Muscle layer of colon (tissue), 2 donors: Measurements from ENCODE around the gene SPATA46.
"Not testable (repeated sequence)": the region's sequence is repeated elsewhere in the genome, so short reads cannot be mapped to it uniquely, and the experiment has no call there.

Experiments used
- H3K27ac ChIP-seq: one replicate; pipeline ENCODE4 v1.7.0; 2013; ENCODE audit warnings: low read depth, mild to moderate bottlenecking, low read length, moderate library complexity
- H3K27me3 ChIP-seq, 2 donors: one replicate each; pipeline ENCODE4 v1.7.0; 2013; ENCODE audit warnings: low read length in 2 of 2, mild to moderate bottlenecking in 2 of 2; ENCODE audit not compliant: insufficient read depth in 2 of 2, control insufficient read depth in 1 of 2
- H3K36me3 ChIP-seq: one replicate; pipeline ENCODE4 v1.7.0; 2013; ENCODE audit warnings: mild to moderate bottlenecking, low read length; ENCODE audit not compliant: insufficient read depth
- H3K4me1 ChIP-seq: one replicate; pipeline ENCODE4 v1.7.0; 2013; ENCODE audit warnings: mild to moderate bottlenecking, low read length; ENCODE audit not compliant: insufficient read depth
- H3K4me3 ChIP-seq, 2 donors: one replicate each; pipeline ENCODE4 v1.7.0; 2013; ENCODE audit warnings: low read length in 2 of 2, low read depth in 1 of 2, mild to moderate bottlenecking in 1 of 2, moderate library complexity in 1 of 2
- H3K9ac ChIP-seq: one replicate; pipeline ENCODE4 v1.7.0; 2013; ENCODE audit warnings: low read length
- H3K9me3 ChIP-seq: one replicate; pipeline ENCODE4 v1.7.0; 2013; ENCODE audit warnings: mild to moderate bottlenecking, low read length
- donor health status: abdominal sarcoma.
- donor health status: Adenocarcinoma of cecum.

Gene SPATA46, protein sequence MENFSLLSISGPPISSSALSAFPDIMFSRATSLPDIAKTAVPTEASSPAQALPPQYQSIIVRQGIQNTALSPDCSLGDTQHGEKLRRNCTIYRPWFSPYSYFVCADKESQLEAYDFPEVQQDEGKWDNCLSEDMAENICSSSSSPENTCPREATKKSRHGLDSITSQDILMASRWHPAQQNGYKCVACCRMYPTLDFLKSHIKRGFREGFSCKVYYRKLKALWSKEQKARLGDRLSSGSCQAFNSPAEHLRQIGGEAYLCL

GRCh38 chr1:162376691-162377090 lies at the start of gene SPATA46:
TSS of gene SPATA46 (minus strand) at chr1:162376854. CDS start at chr1:162376790, 64 bp downstream.
- Histone ChIP-seq H3K4me1 (no peaks in the 10 kb centered on the region), H3K4me3 (no peak within 1 kb of the TSS), H3K27me3 (no peaks in the 10 kb centered on the region), H3K9me3 (no peaks in the 10 kb centered on the region), H3K36me3 (no peaks in the 10 kb centered on the region), H3K27ac (no peak within 1 kb of the TSS), H3K9ac (no peak within 1 kb of the TSS)

DNA sequence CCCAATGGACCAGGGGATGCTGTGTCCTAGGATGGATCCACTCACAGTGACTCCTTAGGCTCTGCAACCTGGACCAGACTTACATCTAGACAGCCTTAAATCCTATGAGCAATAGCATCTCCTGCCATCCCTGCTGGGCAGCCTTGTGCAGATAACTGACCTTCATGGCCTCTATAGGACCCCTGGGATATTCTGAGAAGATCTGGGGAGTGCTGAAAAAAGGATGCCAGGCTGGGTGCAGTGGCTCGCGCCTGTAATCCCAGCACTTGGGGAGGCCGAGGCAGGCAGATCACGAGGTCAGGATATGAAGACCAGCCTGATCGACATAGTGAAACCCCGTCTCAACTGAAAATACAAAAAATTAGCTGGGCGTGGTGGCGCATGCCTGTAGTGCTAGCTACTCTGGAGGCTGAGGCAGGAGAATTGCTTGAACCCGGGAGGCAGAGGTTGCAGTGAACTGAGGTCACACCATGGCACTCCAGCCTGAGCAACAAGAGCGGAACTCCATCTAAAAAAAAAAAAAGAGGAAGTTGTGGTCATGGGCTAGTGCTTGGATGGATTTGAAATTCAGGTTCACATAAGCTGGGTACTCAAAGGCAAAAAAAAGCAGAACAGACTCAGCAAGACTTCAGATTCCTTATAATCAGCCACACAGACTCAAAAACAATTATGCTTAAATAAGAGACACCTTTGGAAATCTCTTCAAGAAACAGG lies 46.2 kb upstream of the SPATA46 start:
- Histone ChIP-seq H3K9ac (no peak overlapping the region), H3K4me1 (no peaks in the 10 kb centered on the region), H3K36me3 (no peaks in the 10 kb centered on the region), H3K27ac (no peak overlapping the region), H3K9me3 (no peaks in the 10 kb centered on the region), H3K4me3 (no peak overlapping the region), H3K27me3 (no peaks in the 10 kb centered on the region)

GRCh38 chr1:162421258-162422164 lies 44.9 kb upstream of the SPATA46 start:
- H3K27ac ChIP-seq = no peak overlapping the region
- no peaks in the 10 kb centered on the region for H3K9me3 ChIP-seq
- no peak overlapping the region for H3K9ac ChIP-seq
- H3K36me3 ChIP-seq = no peaks in the 10 kb centered on the region
- H3K27me3 ChIP-seq = no peaks in the 10 kb centered on the region
- no peak overlapping the region for H3K4me3 ChIP-seq
- H3K4me1 ChIP-seq = no peaks in the 10 kb centered on the region

DNA sequence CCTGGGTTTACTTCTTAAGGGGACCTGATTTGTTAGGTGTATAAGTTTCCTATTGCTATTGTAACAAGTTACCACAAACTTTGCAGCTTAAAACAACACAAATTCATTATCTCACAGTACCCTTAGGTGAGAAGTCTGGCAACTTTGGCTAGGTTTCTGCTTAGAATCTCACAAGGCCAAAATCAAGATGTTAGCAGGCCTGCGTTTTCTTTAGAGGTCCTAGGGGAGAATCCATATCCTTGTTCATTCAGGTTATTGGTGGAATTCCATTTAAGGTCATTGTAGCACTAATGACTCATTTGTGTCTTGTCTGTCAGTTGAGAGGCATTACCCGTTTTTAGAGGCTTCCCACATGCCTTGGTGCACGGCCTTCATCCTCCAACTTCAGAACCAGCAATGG lies 43.5 kb upstream of the SPATA46 start:
- no peaks in the 10 kb centered on the region for H3K4me1 ChIP-seq
- H3K9ac ChIP-seq = no peak overlapping the region
- no peak overlapping the region for H3K4me3 ChIP-seq
- no peak overlapping the region for H3K27ac ChIP-seq
- no peaks in the 10 kb centered on the region for H3K9me3 ChIP-seq
- H3K36me3 ChIP-seq = no peaks in the 10 kb centered on the region
- no peaks in the 10 kb centered on the region for H3K27me3 ChIP-seq

DNA sequence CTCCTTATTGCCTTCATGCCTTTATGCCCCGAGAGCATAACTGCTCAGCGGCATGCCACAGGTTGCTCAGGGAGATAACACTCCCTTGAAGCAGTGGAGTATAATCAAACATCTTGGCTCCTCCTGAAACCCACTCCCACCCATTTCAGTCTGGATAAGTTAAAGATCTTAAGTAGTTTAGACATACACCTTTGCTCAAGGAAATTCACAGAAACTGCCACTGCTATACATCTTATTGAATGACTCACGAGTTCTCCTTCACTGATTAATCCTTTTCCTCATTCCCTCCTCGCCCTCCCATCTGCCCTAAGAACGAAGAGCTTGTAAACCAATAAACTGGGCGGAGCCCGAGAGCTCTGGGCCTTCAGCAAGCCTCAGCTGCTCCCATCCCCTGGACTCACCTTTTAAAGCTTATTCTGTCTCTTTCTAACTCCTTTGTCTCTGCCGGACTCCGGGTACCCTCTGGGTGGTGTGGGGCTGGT lies 42.8 kb upstream of the SPATA46 start:
- not testable (repeated sequence) for H3K4me3 ChIP-seq, H3K4me1 ChIP-seq, H3K36me3 ChIP-seq, H3K27ac ChIP-seq, H3K9me3 ChIP-seq, H3K9ac ChIP-seq, H3K27me3 ChIP-seq

GRCh38 chr1:162418584-162418983 lies 41.9 kb upstream of the SPATA46 start:
- H3K9me3 ChIP-seq = not testable (repeated sequence)

GRCh38 chr1:162417650-162418049 lies 41.0 kb upstream of the SPATA46 start:
- no peaks in the 10 kb centered on the region for H3K9me3 ChIP-seq
- H3K9ac ChIP-seq = no peak overlapping the region
- H3K4me3 ChIP-seq = no peak overlapping the region
- no peaks in the 10 kb centered on the region for H3K4me1 ChIP-seq
- H3K27ac ChIP-seq = no peak overlapping the region
- no peaks in the 10 kb centered on the region for H3K36me3 ChIP-seq
- no peaks in the 10 kb centered on the region for H3K27me3 ChIP-seq

More at GRCh38 chr1:162418584-162418983, 41.9 kb upstream of the SPATA46 start:
- H3K4me1 ChIP-seq, H3K4me3 ChIP-seq, H3K36me3 ChIP-seq, H3K27ac ChIP-seq, H3K27me3 ChIP-seq, H3K9ac ChIP-seq: not testable (repeated sequence)

GRCh38 chr1:162416909-162417308 lies 40.3 kb upstream of the SPATA46 start:
- Histone ChIP-seq H3K9ac (no peak overlapping the region), H3K4me3 (no peak overlapping the region), H3K4me1 (no peaks in the 10 kb centered on the region), H3K27me3 (no peaks in the 10 kb centered on the region), H3K9me3 (no peaks in the 10 kb centered on the region), H3K27ac (no peak overlapping the region), H3K36me3 (no peaks in the 10 kb centered on the region)

DNA sequence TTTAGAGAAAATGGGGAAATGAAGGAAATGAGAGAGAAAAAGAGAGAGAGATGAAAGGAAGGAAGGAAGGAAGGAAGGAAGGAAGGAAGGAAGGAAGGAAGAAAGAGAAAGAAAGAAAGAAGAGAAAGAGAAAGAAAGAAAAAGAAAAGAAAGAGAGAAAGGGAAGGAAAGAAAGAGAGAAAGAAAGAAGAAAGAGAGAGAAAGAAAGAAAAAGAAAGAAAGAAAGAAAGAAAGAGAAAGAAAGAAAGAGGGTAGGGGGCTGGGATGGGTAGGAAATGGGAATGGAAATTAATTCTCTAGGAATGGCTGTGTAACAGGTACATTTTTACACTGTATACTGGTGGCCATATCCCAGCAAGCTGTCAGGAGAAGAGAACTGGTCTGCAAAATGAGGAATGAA lies 39.6 kb upstream of the SPATA46 start:
- no peak overlapping the region for H3K9ac ChIP-seq
- no peaks in the 10 kb centered on the region for H3K9me3 ChIP-seq
- H3K4me3 ChIP-seq = no peak overlapping the region
- H3K27ac ChIP-seq = no peak overlapping the region
- H3K4me1 ChIP-seq = no peaks in the 10 kb centered on the region
- no peaks in the 10 kb centered on the region for H3K27me3 ChIP-seq
- no peaks in the 10 kb centered on the region for H3K36me3 ChIP-seq

DNA sequence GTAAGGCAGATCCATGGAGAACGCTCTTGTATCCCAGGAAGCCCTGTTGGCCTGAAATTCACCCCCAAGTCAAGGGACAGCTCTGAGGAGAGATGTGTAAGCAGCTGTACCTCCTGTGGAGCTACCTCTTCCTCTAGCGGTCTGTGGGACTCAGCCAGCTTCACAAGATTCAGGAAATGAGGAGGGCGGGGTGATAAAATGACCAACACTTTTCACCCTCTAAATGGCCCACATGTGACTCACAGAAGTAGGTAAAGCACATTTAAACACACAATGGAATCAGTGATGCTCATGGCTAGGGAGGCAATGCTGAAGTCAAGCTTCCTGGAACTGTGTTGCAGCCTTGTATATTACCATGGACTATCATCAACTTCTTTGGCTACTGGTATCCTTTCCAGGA lies 35.3 kb upstream of the SPATA46 start, which contains the start of gene SH2D1B:
TSS of gene SH2D1B (minus strand) at position 135 of the 400 bp plus-strand sequence. CDS start at position 15, 120 bp downstream.
- no peaks in the 10 kb centered on the region for H3K36me3 ChIP-seq
- no peaks in the 10 kb centered on the region for H3K27me3 ChIP-seq
- no peaks in the 10 kb centered on the region for H3K9me3 ChIP-seq
- H3K27ac ChIP-seq = no peak within 1 kb of the TSS
- H3K4me1 ChIP-seq = no peaks in the 10 kb centered on the region
- no peak within 1 kb of the TSS for H3K4me3 ChIP-seq
- H3K9ac ChIP-seq = no peak within 1 kb of the TSS

DNA sequence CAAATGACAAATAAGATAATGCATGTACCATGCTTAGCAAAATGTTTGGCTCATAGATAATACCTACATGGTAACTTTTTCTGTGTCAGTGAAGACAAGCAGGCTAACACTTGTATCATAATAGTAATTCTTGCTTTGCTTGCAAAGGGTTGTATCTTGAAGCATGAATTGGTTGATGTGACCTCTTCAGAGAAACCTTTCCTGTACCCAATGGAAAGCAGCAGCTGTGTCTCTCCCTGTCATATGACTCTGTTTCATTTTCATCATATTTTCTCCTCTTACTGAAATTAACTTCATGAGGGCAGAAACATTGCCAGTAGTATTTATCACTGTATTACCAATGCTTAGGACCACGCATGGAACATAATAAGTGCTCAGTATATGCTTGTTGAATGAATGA lies 30.9 kb upstream of the SPATA46 start:
- no peaks in the 10 kb centered on the region for H3K36me3 ChIP-seq
- no peaks in the 10 kb centered on the region for H3K27me3 ChIP-seq
- no peak overlapping the region for H3K9ac ChIP-seq
- no peaks in the 10 kb centered on the region for H3K4me1 ChIP-seq
- no peak overlapping the region for H3K4me3 ChIP-seq
- no peaks in the 10 kb centered on the region for H3K9me3 ChIP-seq
- no peak overlapping the region for H3K27ac ChIP-seq
